ENCODE data around the gene ACAD10. TPM values are rescaled to one million over a fixed set of nuclear protein-coding genes. Genes with fewer than 3 reads are reported as not detected.

Gene ACAD10
- total RNA-seq, 1 donor from 2014 or later: 57.0 TPM

DNA sequence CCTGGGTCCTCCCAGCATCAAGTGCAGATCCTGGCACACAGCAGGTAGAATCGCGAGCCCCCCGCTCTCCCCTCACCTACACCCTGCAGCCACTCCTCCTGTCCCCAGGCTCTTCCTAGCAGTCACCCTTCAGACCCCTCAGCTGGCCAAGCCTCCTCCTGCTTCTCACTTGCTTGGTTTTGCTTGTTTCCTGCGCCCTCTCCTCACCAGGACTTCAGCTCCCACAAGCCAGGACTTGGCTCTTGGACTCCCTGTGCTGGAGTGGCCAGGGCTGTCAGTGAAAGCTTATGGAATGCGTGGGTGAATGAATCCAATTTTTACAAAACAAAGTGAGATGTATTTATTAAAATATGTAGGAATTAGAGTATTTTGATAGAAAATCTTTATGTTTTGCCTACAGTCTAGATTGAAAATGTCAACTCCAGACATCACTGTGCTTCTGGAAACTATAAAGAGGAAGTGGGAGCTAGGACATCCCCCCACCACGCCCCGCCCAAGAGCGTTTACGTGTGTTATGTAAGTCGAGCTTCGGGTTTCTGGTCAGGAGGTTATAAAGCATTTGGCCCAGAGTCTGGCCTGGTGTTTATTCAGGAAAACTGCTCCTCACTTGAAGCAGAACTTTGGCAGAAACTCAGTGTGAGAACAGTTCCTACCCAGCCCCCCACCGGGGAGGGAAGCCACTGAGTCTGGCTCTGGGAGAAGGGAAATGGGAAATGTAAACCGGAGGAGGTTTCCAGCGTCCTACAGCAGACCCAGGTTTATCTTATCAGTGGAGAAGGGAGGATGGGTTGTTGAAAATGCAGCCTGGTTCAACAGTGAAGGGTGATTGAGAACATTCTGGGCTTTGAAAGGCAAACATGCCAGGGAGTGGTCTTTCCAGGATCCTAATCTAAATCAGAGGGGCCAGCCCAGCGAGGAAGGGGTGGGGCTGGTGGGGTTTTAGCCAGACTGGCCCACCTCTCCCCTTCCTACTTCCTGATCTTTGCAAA is 89.6 kb downstream of the ACAD10 start:
- Mint-ChIP-seq H3K27ac (peak overlapping the region; percentile 98), H3K4me1 (peaks cover 30% of the 10 kb centered on the region), H3K9me3 (no peaks in the 10 kb centered on the region), H3K4me3 (peak overlapping the region; percentile 52), H3K36me3 (peaks cover 5% of the 10 kb centered on the region), H3K27me3 (ENCODE audit: low read depth) (no peaks in the 10 kb centered on the region)
- TF ChIP-seq, protein P1, sequence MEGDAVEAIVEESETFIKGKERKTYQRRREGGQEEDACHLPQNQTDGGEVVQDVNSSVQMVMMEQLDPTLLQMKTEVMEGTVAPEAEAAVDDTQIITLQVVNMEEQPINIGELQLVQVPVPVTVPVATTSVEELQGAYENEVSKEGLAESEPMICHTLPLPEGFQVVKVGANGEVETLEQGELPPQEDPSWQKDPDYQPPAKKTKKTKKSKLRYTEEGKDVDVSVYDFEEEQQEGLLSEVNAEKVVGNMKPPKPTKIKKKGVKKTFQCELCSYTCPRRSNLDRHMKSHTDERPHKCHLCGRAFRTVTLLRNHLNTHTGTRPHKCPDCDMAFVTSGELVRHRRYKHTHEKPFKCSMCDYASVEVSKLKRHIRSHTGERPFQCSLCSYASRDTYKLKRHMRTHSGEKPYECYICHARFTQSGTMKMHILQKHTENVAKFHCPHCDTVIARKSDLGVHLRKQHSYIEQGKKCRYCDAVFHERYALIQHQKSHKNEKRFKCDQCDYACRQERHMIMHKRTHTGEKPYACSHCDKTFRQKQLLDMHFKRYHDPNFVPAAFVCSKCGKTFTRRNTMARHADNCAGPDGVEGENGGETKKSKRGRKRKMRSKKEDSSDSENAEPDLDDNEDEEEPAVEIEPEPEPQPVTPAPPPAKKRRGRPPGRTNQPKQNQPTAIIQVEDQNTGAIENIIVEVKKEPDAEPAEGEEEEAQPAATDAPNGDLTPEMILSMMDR (IDR thresholded peaks at IDR 0.05; ENCODE audit: unreplicated experiment): no peak
- DNase-seq (ENCODE audit: low spot score in 2 of 2, unreplicated experiment in 2 of 2): peak in 1 of 2 experiments; percentile 51

DNA sequence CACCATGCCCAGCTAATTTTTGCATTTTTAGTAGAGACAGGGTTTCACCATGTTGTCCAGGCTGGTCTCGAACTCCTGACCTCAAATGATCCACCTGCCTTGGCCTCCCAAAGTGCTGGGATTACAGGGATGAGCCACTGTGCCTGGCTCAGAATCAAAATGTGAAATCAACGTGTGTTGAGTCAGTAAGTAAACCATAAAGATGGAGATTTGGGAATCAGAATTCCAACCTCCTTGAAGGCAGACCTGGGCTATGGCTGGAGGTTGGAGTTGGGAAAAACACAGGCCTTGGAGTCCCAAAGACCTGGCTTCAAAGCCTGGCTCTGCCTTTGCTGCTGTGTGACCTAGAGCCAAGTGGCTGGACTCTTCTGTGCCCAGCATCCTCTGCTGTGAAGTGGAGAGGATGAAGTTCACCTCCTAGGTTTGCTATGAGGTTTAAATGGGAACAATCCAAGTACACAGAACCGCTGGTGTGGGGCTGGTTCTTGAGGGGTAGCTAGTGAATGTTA is 91.0 kb downstream of the ACAD10 start:
- no peak for DNase-seq (ENCODE audit: low spot score in 2 of 2, unreplicated experiment in 2 of 2)
- peaks cover 15% of the 10 kb centered on the region for H3K36me3 Mint-ChIP-seq
- TF ChIP-seq, protein P1 (IDR thresholded peaks at IDR 0.05; ENCODE audit: unreplicated experiment): no peak
- peaks cover 30% of the 10 kb centered on the region for H3K4me1 Mint-ChIP-seq
- no peaks in the 10 kb centered on the region for H3K27me3 Mint-ChIP-seq (ENCODE audit: low read depth)
- no peaks in the 10 kb centered on the region for H3K9me3 Mint-ChIP-seq
- H3K4me3 Mint-ChIP-seq: no peak overlapping the region
- no peak overlapping the region for H3K27ac Mint-ChIP-seq

DNA sequence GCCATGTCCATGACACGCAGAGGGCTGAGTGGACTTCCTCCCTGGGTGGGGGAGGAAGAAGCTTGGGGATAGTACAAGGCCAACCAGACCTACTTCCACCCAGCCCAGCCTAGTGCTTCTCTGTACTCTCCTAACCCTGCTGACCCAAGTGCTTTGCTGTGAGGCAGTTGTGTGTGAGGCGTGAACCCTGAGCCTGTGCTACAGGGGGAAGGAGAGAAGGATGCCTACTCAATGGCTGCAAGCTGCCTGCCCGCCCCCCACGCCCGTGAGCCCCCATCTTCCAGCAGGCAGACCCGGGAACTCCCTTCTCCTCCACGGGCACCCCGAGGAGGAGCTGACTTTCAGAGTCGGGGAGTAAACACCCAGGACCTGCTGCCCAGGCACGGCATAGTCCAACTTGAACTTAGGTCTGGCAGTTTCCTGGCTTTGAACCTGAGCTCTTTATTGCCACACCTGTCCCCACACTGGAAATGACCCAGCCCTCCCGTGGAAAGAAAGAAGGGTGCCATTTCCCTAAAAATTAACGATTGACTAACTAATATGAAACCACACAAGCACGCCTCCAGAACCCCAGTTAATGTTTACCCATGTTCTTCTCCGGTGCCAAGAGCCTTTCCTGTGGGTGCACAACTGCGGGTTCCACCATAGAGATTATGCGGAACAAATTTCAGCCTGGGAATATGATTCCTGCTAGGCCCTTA is 91.6 kb downstream of the ACAD10 start:
- H3K4me3 Mint-ChIP-seq: no peak overlapping the region
- peaks cover 17% of the 10 kb centered on the region for H3K36me3 Mint-ChIP-seq
- TF ChIP-seq, protein P1 (IDR thresholded peaks at IDR 0.05; ENCODE audit: unreplicated experiment): no peak
- H3K9me3 Mint-ChIP-seq: no peaks in the 10 kb centered on the region
- DNase-seq (ENCODE audit: low spot score in 2 of 2, unreplicated experiment in 2 of 2): no peak
- no peak overlapping the region for H3K27ac Mint-ChIP-seq
- H3K4me1 Mint-ChIP-seq: peaks cover 30% of the 10 kb centered on the region
- H3K27me3 Mint-ChIP-seq (ENCODE audit: low read depth): no peaks in the 10 kb centered on the region

DNA sequence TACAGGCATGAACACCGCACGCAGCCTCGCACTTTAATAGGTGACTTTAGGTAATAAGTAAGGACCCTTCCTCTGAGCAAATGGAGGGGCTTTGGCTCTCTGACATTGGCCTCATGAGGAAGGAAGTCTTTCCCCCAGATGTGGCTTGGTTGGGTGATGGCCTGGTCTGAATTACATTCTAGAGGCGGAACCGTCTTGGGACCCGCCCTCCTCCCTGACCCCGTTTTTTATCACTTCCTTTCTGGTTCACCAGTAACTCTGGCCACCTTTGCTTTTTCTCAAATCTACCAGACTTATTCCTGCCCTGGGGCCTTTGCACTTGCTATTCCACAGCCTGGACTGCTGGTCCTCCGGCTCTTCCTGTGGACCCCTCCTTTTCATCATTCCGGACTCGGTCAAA is 94.3 kb downstream of the ACAD10 start:
- no peak overlapping the region for H3K27ac Mint-ChIP-seq
- H3K36me3 Mint-ChIP-seq: peaks cover 25% of the 10 kb centered on the region
- no peaks in the 10 kb centered on the region for H3K9me3 Mint-ChIP-seq
- no peak for DNase-seq (ENCODE audit: low spot score in 2 of 2, unreplicated experiment in 2 of 2)
- TF ChIP-seq, protein P1 (IDR thresholded peaks at IDR 0.05; ENCODE audit: unreplicated experiment): no peak
- H3K4me1 Mint-ChIP-seq: peaks cover 12% of the 10 kb centered on the region
- no peaks in the 10 kb centered on the region for H3K27me3 Mint-ChIP-seq (ENCODE audit: low read depth)
- no peak overlapping the region for H3K4me3 Mint-ChIP-seq

DNA sequence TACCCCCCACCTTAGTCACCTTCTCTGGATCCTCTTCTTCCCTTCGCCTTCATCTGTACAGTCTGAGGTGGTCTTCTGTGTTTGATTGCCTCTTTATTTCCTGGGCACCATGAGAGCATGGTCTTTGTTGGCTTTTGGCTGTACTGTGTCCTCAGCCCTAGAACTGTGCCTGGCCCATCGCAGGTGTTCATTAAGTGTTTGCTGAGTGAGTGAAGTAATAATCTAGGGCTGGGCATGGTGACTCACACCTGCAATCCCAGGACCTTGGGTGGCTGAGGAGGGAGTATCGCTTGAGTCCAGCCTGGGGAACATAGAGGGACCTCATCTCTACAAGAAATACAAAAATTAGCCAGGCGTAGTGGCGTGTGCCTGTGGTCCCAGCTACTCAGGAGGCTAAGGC is 94.8 kb downstream of the ACAD10 start:
- no peaks in the 10 kb centered on the region for H3K9me3 Mint-ChIP-seq
- H3K4me1 Mint-ChIP-seq: peaks cover 8% of the 10 kb centered on the region
- TF ChIP-seq, protein P1 (IDR thresholded peaks at IDR 0.05; ENCODE audit: unreplicated experiment): no peak
- no peak overlapping the region for H3K27ac Mint-ChIP-seq
- H3K27me3 Mint-ChIP-seq (ENCODE audit: low read depth): no peaks in the 10 kb centered on the region
- H3K36me3 Mint-ChIP-seq: peaks cover 27% of the 10 kb centered on the region
- no peak overlapping the region for H3K4me3 Mint-ChIP-seq
- DNase-seq (ENCODE audit: low spot score in 2 of 2, unreplicated experiment in 2 of 2): no peak

Data from mesothelial cell of epicardium (in vitro differentiated cells).